Effector CD4-positive, alpha-beta T cell (primary cell): ENCODE measurements around the gene PLPPR5. TPM values are rescaled to one million over a fixed set of nuclear protein-coding genes. Genes with fewer than 3 reads are reported as not detected.
"Not testable (repeated sequence)": the region's sequence is repeated elsewhere in the genome, so short reads cannot be mapped to it uniquely, and the experiment has no call there.

Experiments
- DNase-seq: peaks from one replicate; pipeline ENCODE4 v3.0.0-alpha.2; 2020
- total RNA-seq: gene quantifications from one replicate; lab custom pipeline; 2026; lab: John Stamatoyannopoulos, UW

The PLPPR5 gene, protein sequence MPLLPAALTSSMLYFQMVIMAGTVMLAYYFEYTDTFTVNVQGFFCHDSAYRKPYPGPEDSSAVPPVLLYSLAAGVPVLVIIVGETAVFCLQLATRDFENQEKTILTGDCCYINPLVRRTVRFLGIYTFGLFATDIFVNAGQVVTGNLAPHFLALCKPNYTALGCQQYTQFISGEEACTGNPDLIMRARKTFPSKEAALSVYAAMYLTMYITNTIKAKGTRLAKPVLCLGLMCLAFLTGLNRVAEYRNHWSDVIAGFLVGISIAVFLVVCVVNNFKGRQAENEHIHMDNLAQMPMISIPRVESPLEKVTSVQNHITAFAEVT
- not detected for total RNA-seq

DNA sequence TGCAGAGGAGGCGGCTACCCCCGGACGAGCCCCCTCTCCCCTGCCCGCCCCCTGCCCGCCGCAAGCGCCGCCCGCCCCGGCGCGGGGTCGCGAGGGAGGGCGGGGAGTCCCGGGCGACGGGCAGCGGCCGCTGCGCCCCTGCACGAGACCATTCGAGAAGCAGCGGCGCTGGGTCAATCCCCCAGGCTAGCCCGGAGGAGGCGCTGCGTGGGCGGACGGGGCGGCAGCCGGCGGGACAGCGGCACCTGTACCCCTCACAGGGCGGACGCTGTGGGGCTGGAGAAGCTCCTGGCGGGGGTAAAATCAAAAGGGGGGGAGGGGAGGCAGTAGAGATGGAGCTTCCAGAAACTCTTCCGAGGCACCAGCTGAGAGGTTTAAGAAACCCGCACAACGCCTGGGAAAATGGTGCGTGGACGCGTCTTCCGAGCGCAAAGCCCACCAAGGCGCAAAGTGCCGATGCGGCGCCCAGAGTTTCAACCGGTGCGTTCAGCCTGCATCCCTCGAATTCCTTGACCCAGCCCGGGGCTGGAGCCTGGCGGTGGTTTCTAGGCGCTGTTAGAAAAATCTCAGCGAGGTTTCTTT, at the start of gene PLPPR5:
Gene PLPPR5, minus strand, starts transcription at position 1 of the 582 bp plus-strand sequence. CDS start 190 bp downstream, outside the sequence.
- no peak for DNase-seq

- no peak for DNase-seq
Observed at GRCh38 chr1:99051611-99052283, 47.1 kb upstream of the PLPPR5 start.

GRCh38 chr1:99049745-99050144, 45.1 kb upstream of the PLPPR5 start:
- no peak for DNase-seq

DNA sequence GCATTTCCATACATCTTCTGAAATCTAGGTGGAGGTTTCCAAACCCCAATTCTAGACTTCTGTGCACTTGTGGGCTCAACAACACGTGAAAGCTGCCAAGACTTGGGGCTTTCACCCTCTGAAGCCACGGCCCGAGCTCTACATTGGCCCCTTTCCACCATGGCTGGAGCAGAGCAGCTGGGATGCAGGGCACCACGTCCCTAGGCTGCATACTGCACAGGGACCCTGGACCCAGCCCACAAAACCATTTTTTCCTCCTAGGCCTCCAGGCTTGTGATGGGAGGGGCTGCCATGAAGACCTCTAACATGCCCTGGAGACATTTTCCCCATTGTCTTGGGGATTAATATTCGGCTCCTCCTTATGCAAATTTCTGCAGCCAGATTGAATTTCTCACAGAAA, 32.1 kb upstream of the PLPPR5 start:
- DNase-seq = not testable (repeated sequence)

- no peak for DNase-seq
Observed at GRCh38 chr1:99018313-99018712, 13.7 kb upstream of the PLPPR5 start.

DNA sequence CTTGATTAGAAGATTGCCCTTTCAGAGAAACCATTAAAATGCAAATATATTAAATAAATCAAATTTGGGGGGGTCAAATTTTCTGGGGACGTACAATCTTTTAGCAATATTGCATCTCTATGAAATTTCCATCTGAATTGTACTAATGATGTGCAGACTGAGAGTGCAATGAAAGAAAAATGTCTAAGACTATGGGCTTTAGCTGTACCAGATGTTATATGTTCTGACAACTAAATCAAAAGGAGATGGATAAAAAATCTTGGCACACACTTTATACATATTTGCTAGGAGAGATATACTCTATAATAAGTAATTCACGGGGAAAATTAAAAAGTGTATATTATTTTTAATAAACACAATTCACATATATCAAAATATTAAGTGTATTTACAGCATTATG, 13.0 kb upstream of the PLPPR5 start:
- no peak for DNase-seq

DNA sequence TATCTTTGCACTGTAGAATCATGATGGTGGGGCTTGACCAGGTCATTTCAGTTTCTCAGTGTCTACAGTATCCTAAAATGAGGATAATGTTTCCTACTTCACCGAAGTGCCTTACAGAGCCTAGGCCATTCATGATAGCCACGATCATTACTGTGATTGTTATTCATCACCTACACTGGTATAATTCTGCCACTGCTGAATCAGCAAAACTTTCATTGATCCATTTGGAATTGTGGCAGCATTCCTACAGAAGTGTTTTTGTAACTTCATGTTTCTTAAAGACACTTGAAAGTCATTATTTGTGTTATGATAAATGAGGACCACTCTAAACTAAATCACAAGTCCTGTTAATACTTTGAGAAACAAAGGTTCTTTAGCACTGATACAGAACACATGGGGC, 6.0 kb upstream of the PLPPR5 start:
- no peak for DNase-seq

GRCh38 chr1:99007366-99007765, 2.7 kb upstream of the PLPPR5 start:
- DNase-seq = no peak

DNA sequence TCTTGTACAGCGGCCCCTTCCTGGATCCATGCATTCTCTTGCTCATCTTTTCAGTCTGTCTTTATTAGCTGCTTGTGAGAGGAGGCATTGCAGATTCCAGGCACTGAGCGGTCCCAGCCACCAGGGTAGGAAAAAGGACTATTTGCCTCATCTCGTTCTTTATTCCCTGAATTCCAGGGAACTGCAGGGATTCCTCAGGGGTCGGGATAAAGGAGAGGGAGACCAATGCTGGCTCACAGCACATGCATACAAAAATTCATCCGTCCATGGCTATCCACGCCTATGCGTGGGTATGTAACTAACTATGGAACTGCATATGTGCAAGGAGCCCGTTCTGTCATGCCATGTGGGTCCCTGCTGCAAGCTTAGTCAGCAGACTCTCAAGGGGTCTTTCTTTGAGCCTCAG, 879 bp upstream of the PLPPR5 start:
- no peak for DNase-seq

DNA sequence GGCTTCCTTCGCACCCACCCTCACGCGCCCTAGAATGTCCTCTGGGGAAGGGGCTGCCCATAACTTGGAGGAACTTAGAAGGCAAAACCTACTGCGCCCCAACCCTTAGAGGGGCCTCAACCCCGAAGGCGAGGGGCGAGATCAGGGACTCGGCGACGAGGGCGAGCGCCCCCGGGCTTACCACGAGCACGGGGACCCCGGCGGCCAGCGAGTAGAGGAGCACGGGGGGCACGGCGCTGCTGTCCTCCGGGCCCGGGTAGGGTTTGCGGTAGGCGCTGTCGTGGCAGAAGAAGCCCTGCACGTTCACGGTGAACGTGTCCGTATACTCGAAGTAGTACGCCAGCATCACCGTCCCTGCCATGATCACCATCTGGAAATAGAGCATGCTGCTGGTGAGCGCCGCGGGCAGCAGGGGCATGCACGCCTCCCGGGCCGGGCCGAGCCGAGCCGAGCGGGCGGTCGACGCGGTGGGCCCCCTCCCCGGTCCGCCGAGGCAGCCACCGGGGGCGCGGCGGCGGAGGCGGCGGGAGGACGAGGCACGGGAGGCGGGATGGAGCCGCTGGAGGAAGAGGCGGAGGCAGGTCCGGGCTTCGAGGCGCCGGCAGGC, 304 bp downstream of the PLPPR5 start:
- DNase-seq = no peak

DNA sequence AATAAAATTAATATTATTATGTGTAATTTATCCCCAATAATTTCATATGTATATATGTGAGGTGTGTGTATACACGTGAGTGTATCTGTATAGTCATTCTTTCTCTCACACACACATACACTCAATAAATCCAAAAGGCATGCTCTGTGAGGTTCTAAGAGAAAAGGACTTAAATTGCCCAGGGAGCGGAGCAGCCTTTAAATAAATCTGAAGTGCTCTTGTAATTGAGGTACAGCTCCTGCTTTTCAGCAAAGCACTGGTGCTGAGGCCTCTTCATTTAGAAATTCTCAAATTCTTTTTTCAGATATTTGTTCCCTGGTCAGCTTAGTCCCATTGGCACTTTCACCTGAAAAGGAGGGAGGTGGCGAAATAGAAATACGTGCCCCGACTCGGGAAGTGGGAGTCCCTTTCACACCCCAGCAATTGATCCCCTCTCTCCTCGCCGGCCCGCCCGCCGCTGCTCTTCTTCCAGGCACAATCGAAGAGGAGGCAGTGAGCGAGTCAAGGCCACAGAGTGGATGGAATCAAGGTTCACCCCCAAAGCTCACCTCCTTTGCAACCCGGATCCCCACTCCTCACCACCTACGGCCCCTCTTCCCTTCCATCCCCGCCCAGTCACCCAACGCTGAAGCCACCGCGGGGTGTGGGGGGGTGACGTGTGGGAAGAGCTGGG, 944 bp downstream of the PLPPR5 start:
- DNase-seq = no peak

- DNase-seq = no peak
Observed at GRCh38 chr1:98992844-98993243, 11.8 kb downstream of the PLPPR5 start.

DNA sequence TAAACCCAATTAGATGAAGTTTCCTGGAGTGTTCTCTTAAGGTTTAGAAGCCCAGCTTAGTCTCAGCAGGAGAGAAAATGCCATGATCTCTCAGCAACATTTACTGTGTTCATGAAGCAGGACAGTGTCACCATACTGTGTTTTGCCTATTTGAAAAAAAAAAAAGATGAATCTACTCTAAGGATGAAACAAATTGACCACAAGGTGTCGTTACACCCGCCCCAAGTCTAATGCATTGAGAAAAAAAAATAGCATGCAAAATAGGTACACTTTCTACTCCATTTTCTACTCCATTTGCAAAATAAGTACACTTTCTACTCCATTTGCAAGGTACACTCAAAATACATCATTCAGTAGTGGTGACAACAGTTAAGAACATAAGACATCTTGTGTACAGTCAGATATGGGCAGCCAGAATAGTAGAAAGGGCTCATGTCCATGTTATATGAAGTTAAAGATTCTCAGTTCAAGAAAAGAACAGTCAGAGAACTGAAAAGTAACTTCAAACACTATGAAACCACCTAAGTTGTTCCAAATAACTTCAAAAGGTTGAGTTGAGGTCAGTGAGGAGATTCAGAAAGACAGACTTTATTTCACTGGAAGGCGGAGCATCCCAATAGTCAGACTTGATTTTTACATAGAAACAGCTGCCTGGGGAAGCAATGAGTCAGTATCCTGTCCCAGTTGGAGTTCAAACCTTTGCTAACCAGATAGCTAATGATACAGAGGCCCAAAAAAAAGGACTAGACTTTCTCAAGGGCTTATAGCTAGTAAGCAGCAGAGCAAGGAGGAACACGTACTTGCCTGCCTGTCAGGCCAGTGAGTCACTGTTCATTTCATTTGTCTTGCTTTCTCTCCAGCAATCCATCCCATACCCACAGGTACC, 13.3 kb downstream of the PLPPR5 start:
- DNase-seq = no peak

DNA sequence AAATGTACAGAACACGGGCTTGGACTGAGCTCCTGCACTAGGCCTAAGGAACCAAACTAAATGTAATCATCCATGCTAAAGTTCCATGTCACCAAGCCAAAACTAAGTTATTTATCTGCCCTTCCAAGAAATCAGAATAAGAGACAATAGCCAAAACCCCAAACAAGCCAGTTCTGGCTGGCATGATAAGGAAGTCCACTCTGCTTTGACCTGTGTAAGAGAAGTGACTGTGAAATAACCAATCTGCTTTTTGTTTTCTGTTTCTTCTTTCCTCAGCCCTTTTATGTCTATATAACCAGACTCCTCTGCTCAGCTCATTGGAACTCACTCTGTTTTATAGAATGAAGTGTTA, 15.1 kb downstream of the PLPPR5 start:
- DNase-seq = no peak

- no peak for DNase-seq
Observed at GRCh38 chr1:98988904-98989555, 15.6 kb downstream of the PLPPR5 start.

DNA sequence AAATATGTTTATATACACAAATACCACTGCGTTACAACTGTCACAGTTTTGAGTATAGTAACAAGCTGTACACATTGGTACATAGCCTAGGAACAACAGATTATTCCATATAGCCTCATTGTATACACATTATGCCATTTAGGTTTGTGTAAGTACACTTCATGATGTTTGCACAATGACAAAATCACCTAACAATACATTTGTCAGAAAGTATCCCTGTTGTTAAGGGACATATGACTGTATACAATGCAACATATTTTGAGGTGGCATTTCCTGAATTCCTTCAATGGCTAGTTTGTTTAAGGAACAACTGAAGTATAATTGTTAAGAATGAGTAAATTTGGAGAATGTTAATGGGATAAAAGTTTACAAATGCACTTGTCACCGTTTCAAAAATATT, 19.0 kb downstream of the PLPPR5 start:
- no peak for DNase-seq

DNA sequence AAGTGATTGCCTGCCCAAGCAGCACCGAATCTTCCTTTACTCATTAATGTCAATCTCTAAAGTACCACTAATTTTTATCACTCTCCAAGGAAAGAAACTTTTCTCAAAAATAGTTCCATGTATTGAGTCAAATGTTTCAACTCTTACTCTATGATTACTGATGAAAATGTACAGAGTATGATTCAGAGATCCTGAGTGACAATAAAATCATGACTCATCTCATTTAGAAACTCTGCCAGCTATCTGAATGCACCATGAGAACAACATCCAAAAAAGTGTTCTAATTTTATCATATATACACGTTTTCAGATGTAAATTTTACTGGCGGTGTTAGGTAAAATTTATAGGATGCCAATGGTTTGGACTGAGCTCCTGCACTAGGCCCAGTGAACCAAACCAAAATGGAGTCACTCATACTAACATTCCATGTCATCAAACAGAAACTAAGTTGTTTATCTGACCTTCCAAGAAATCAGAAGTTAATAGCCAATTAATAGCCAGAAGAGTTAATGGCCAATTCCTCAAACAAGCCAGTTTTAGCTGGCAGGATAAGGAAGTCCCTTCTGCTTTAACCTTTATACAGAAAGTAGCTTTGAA, 22.6 kb downstream of the PLPPR5 start:
- DNase-seq = no peak

GRCh38 chr1:98979463-98979862, 25.2 kb downstream of the PLPPR5 start:
- DNase-seq = no peak

GRCh38 chr1:98975810-98976209, 28.9 kb downstream of the PLPPR5 start:
- no peak for DNase-seq

DNA sequence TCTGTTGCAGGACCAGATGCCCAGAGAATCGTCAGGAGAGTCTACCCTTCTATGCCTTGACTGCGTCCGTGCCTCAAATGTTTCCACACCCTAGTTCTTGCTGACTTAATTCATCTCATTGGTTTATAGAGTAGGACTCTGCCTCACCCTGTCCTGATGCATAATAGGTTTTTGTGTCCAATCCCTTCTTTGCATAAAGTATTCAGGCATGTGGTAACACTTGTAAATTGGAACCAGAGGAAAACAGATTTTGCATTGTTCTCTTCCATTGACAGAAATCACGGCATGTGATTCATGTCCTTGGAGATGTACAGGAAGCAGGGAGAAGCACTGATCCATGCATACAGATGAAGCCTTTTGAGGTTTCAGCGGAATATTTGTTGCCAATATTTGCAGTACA, 29.5 kb downstream of the PLPPR5 start:
- no peak for DNase-seq

GRCh38 chr1:98969798-98970490, 34.7 kb downstream of the PLPPR5 start:
- DNase-seq = no peak
